Sigmoid colon (tissue), 4 donors: ENCODE measurements around the gene GADD45GIP1.

Experiments
- CTCF ChIP-seq, 4 experiments: fragments of 450-650 bp in 3 of 4; fragments of 200-600 bp in 1 of 4; IDR thresholded peaks; one replicate each; pipeline ENCODE4 v1.5.1; 2016 to 2019; ENCODE audit warnings: antibody characterized with exemption in 4 of 4, mild to moderate bottlenecking in 3 of 4, moderate library complexity in 2 of 4
- POLR2A ChIP-seq, 2 donors: fragments of 450-650 bp; IDR thresholded peaks; one replicate each; pipeline ENCODE4 v1.6.1; 2016; ENCODE audit warnings: antibody characterized with exemption in 2 of 2, mild to moderate bottlenecking in 2 of 2, moderate library complexity in 2 of 2
- POLR2AphosphoS5 ChIP-seq, 4 donors: sonication (generic); formaldehyde crosslinking; IDR thresholded peaks; one replicate each; pipeline ENCODE4 v1.6.1; 2017; ENCODE audit warnings: antibody characterized with exemption in 4 of 4

GRCh38 chr19:12987190-12987589 lies 30.2 kb upstream of the GADD45GIP1 start:
- TF ChIP-seq CTCF (IDR thresholded peaks at IDR 0.05) (no peak), POLR2A (IDR thresholded peaks at IDR 0.05) (no peak), POLR2AphosphoS5 (IDR thresholded peaks at IDR 0.05) (no peak)
